SK-N-SH (cell line): ENCODE results near the gene SKIDA1. TPM values are rescaled to one million over a fixed set of nuclear protein-coding genes. Genes with fewer than 3 reads are reported as not detected.

ENCODE experiments used
- CTCF ChIA-PET: fragments of 300-600, 350-600 bp; formaldehyde crosslinking; extraction: SDS; loops from one replicate; lab custom pipeline; 2021; lab: Yijun Ruan, JAX
- POLR2A ChIA-PET: fragments of 350-600 bp; sonication (Branson Sonifier 250); formaldehyde crosslinking; extraction: SDS; loops from one replicate; lab custom pipeline; 2020; ENCODE audit warnings: antibody characterized with exemption, inconsistent platforms; lab: Yijun Ruan, JAX
- DNase-seq: peaks from one replicate; pipeline ENCODE4 v3.0.0; 2012
- H2AFZ ChIP-seq: fragments of 200-600 bp; sonication (generic); 2 replicates; pipeline ENCODE4 v1.8.1; 2016; ENCODE audit warnings: antibody characterized with exemption, mild to moderate bottlenecking, low read depth
- H3F3A ChIP-seq: fragments of 200-600 bp; sonication (generic); replicated peaks from 2 replicates; pipeline ENCODE3; 2016; ENCODE audit warnings: antibody characterized with exemption, mild to moderate bottlenecking; ENCODE audit not compliant: insufficient read depth
- H3K27ac ChIP-seq, 2 experiments: fragments of 200-500 bp in 1 of 2; fragments of 200-600 bp in 1 of 2; sonication (Bioruptor generic) in 1 of 2; sonication (generic), shearing (Covaris generic) in 1 of 2; 2 replicates each; pipeline versions ENCODE4 v1.5.1 to v1.6.1; 2014 to 2016; ENCODE audit warnings: low read depth in 2 of 2, inconsistent platforms in 1 of 2, low read length in 1 of 2, mild to moderate bottlenecking in 1 of 2, mixed read lengths in 1 of 2
- H3K27me3 ChIP-seq: fragments of 200-600 bp; sonication (generic), shearing (Covaris generic); 2 replicates; pipeline ENCODE4 v1.6.1; 2016; ENCODE audit warnings: mixed run types; ENCODE audit not compliant: insufficient read depth
- H3K36me3 ChIP-seq, 2 experiments: fragments of 200-500 bp in 1 of 2; fragments of 200-600 bp in 1 of 2; sonication (Bioruptor generic) in 1 of 2; sonication (generic) in 1 of 2; replicated peaks in 1 of 2; 2 replicates each; pipeline versions ENCODE3 to v1.5.1; 2014 to 2016; ENCODE audit warnings: low read length in 1 of 2, mild to moderate bottlenecking in 1 of 2; ENCODE audit not compliant: insufficient read depth in 2 of 2, control insufficient read depth in 1 of 2
- H3K4me1 ChIP-seq, 2 experiments: fragments of 200-500 bp in 1 of 2; fragments of 200-600 bp in 1 of 2; sonication (Bioruptor generic) in 1 of 2; sonication (generic), shearing (Covaris generic) in 1 of 2; 2 replicates each; pipeline versions ENCODE4 v1.5.1 to v1.6.1; 2014 to 2016; ENCODE audit warnings: low read depth in 1 of 2, low read length in 1 of 2, mixed run types in 1 of 2; ENCODE audit not compliant: insufficient read depth in 2 of 2, control insufficient read depth in 1 of 2
- H3K4me2 ChIP-seq: fragments of 200-600 bp; sonication (generic), shearing (Covaris generic); 2 replicates; pipeline ENCODE4 v1.6.1; 2017; ENCODE audit warnings: mixed run types
- H3K4me3 ChIP-seq, 2 experiments: fragments of 200-500 bp in 1 of 2; fragments of 200-600 bp in 1 of 2; sonication (Bioruptor generic) in 1 of 2; sonication (generic), shearing (Covaris generic) in 1 of 2; 2 replicates each; pipeline versions ENCODE4 v1.5.1 to v1.8.1; 2014 to 2016; ENCODE audit warnings: low read depth in 2 of 2, inconsistent platforms in 1 of 2, low read length in 1 of 2, mild to moderate bottlenecking in 1 of 2, mixed read lengths in 1 of 2, moderate library complexity in 1 of 2
- H3K79me2 ChIP-seq: fragments of 200-600 bp; sonication (generic); 2 replicates; pipeline ENCODE4 v1.8.1; 2017; ENCODE audit warnings: mild to moderate bottlenecking; ENCODE audit not compliant: insufficient read depth
- H3K9ac ChIP-seq: fragments of 200-600 bp; sonication (generic); 2 replicates; pipeline ENCODE4 v1.6.1; 2017; ENCODE audit warnings: mixed run types
- H3K9me2 ChIP-seq: fragments of 200-600 bp; sonication (generic); 2 replicates; pipeline ENCODE4 v1.6.1; 2017; ENCODE audit warnings: mixed run types
- H3K9me3 ChIP-seq: fragments of 200-600 bp; sonication (generic); 2 replicates; pipeline ENCODE4 v1.6.1; 2017; ENCODE audit warnings: mixed run types, mild to moderate bottlenecking, moderate library complexity
- H4K20me1 ChIP-seq: fragments of 200-600 bp; sonication (generic); 2 replicates; pipeline ENCODE4 v1.6.1; 2017; ENCODE audit warnings: mild to moderate bottlenecking, mixed run types; ENCODE audit not compliant: insufficient read depth
- ELF1 ChIP-seq: IDR thresholded peaks from 2 replicates; pipeline ENCODE4 v1.4.0; 2012
- EP300 ChIP-seq, 2 experiments: IDR thresholded peaks; 2 replicates each; pipeline versions ENCODE4 v1.4.0 to v1.6.1; 2012; ENCODE audit warnings: borderline replicate concordance in 1 of 2, low read depth in 1 of 2, low read length in 1 of 2
- FOSL2 ChIP-seq: IDR thresholded peaks from 2 replicates; pipeline ENCODE4 v1.4.0; 2012; ENCODE audit warnings: low read depth, mild to moderate bottlenecking, moderate library complexity, borderline replicate concordance
- MEF2A ChIP-seq: IDR thresholded peaks from 2 replicates; pipeline ENCODE4 v1.4.0; 2012; ENCODE audit warnings: low read depth, borderline replicate concordance
- MXI1 ChIP-seq: IDR thresholded peaks from 2 replicates; pipeline ENCODE4 v1.6.1; 2012; ENCODE audit warnings: mild to moderate bottlenecking, low read depth, low read length, improper control_type of control experiment
- NRF1 ChIP-seq: IDR thresholded peaks from 2 replicates; pipeline ENCODE4 v1.6.1; 2012; ENCODE audit warnings: low read depth, mild to moderate bottlenecking, low read length
- RFX5 ChIP-seq: IDR thresholded peaks from 2 replicates; pipeline ENCODE4 v1.6.1; 2012; ENCODE audit warnings: mild to moderate bottlenecking, improper control_type of control experiment, low read length
- SIN3A ChIP-seq: IDR thresholded peaks from 2 replicates; pipeline ENCODE4 v1.6.1; 2012; ENCODE audit warnings: low read depth, mild to moderate bottlenecking, low read length, moderate library complexity, borderline replicate concordance
- SMC3 ChIP-seq: IDR thresholded peaks from 2 replicates; pipeline ENCODE4 v1.6.1; 2012; ENCODE audit warnings: low read depth, low read length, improper control_type of control experiment
- TAF1 ChIP-seq: IDR thresholded peaks from 2 replicates; pipeline ENCODE4 v1.6.1; 2012; ENCODE audit warnings: low read depth, mild to moderate bottlenecking, low read length, moderate library complexity, borderline replicate concordance
- TCF12 ChIP-seq: IDR thresholded peaks from 2 replicates; pipeline ENCODE4 v1.4.0; 2012
- WGBS: methylation state at CpG from one replicate; pipeline ENCODE4 v1.1.6; 2017; ENCODE audit warnings: low lambda C conversion rate; 5-methylcytosine and 5-hydroxymethylcytosine counted together
- polyA plus RNA-seq, 3 experiments: library from polyadenylated mRNA; depleted of rRNA; stranded (reverse); fragments of >200 nt; gene quantifications; 2 replicates each; pipeline ENCODE4 v1.2.3, GENCODE V29; 2012
- TF ChIP-seq, protein P1 (sequence below): IDR thresholded peaks from 2 replicates; pipeline ENCODE4 v1.6.1; 2012; ENCODE audit warnings: mild to moderate bottlenecking, low read depth, low read length, moderate library complexity
- TF ChIP-seq, protein P2 (sequence below): IDR thresholded peaks from 2 replicates; pipeline ENCODE4; 2012
- TF ChIP-seq, protein P3 (sequence below): IDR thresholded peaks from 2 replicates; pipeline ENCODE4 v1.4.0; 2012; ENCODE audit warnings: low read depth, borderline replicate concordance

Gene SKIDA1
- polyA plus RNA-seq, 1 of the 3 experiments (the other 2 are of a cell fraction) = 0.38 TPM

- no peak overlapping the region for H3K9ac ChIP-seq
- no peaks in the 10 kb centered on the region; a peak in 1 of 4 replicates for H3K4me1 ChIP-seq
- no peaks in the 10 kb centered on the region for H3F3A ChIP-seq
- TF ChIP-seq FOSL2 (no peak), TCF12 (no peak), EP300 (IDR thresholded peaks at IDR 0.05; ENCODE audit: borderline replicate concordance in 1 of 2, low read depth in 1 of 2, low read length in 1 of 2) (no peak), NRF1 (no peak), ELF1 (no peak), TAF1 (no peak), SMC3 (no peak), SIN3A (no peak), RFX5 (no peak), MXI1 (no peak), MEF2A (no peak)
- TF ChIP-seq, protein P1, sequence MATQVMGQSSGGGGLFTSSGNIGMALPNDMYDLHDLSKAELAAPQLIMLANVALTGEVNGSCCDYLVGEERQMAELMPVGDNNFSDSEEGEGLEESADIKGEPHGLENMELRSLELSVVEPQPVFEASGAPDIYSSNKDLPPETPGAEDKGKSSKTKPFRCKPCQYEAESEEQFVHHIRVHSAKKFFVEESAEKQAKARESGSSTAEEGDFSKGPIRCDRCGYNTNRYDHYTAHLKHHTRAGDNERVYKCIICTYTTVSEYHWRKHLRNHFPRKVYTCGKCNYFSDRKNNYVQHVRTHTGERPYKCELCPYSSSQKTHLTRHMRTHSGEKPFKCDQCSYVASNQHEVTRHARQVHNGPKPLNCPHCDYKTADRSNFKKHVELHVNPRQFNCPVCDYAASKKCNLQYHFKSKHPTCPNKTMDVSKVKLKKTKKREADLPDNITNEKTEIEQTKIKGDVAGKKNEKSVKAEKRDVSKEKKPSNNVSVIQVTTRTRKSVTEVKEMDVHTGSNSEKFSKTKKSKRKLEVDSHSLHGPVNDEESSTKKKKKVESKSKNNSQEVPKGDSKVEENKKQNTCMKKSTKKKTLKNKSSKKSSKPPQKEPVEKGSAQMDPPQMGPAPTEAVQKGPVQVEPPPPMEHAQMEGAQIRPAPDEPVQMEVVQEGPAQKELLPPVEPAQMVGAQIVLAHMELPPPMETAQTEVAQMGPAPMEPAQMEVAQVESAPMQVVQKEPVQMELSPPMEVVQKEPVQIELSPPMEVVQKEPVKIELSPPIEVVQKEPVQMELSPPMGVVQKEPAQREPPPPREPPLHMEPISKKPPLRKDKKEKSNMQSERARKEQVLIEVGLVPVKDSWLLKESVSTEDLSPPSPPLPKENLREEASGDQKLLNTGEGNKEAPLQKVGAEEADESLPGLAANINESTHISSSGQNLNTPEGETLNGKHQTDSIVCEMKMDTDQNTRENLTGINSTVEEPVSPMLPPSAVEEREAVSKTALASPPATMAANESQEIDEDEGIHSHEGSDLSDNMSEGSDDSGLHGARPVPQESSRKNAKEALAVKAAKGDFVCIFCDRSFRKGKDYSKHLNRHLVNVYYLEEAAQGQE = no peak
- TF ChIP-seq, protein P2, sequence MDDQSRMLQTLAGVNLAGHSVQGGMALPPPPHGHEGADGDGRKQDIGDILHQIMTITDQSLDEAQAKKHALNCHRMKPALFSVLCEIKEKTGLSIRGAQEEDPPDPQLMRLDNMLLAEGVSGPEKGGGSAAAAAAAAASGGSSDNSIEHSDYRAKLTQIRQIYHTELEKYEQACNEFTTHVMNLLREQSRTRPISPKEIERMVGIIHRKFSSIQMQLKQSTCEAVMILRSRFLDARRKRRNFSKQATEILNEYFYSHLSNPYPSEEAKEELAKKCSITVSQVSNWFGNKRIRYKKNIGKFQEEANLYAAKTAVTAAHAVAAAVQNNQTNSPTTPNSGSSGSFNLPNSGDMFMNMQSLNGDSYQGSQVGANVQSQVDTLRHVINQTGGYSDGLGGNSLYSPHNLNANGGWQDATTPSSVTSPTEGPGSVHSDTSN = no peak
- TF ChIP-seq, protein P3, sequence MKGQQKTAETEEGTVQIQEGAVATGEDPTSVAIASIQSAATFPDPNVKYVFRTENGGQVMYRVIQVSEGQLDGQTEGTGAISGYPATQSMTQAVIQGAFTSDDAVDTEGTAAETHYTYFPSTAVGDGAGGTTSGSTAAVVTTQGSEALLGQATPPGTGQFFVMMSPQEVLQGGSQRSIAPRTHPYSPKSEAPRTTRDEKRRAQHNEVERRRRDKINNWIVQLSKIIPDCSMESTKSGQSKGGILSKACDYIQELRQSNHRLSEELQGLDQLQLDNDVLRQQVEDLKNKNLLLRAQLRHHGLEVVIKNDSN = no peak
- H3K9me3 ChIP-seq = no peaks in the 10 kb centered on the region
- H3K9me2 ChIP-seq = no peaks in the 10 kb centered on the region
- CTCF ChIA-PET = no interaction called here
- POLR2A ChIA-PET = no interaction called here
- H3K36me3 ChIP-seq = no peaks in the 10 kb centered on the region
- WGBS = 90% methylated on average over 1 of the region's 1 CpG
- no peak overlapping the region for H3K4me2 ChIP-seq
- no peaks in the 10 kb centered on the region for H4K20me1 ChIP-seq
- H3K79me2 ChIP-seq = no peaks in the 10 kb centered on the region
- H3K4me3 ChIP-seq = no peak overlapping the region
- DNase-seq = no peak
- no peak overlapping the region for H2AFZ ChIP-seq
- no peak overlapping the region for H3K27ac ChIP-seq
- no peaks in the 10 kb centered on the region for H3K27me3 ChIP-seq
Measured at GRCh38 chr10:21467633-21468032, 57.8 kb downstream of the SKIDA1 start.
